Endothelial cell of umbilical vein (primary cell): ENCODE data around the gene ZSCAN26.

Experiments
- CTCF ChIP-seq, 2 donors: IDR thresholded peaks; 1 replicate in 1 of 2; 2 replicates in 1 of 2; pipeline ENCODE4 v1.5.1; 2011; ENCODE audit warnings: low read length in 2 of 2, mild to moderate bottlenecking in 2 of 2, moderate library complexity in 2 of 2, control low read depth in 1 of 2, inconsistent platforms in 1 of 2, low read depth in 1 of 2; ENCODE audit not compliant: insufficient read depth in 1 of 2; ENCODE audit errors: extremely low read depth in 1 of 2
- MAX ChIP-seq: IDR thresholded peaks from 2 replicates; pipeline ENCODE4 v1.6.1; 2011; ENCODE audit not compliant: insufficient read depth, insufficient read length
- POLR2A ChIP-seq: IDR thresholded peaks from 2 replicates; pipeline ENCODE4 v1.6.1; 2012; ENCODE audit warnings: low read depth, mild to moderate bottlenecking, control low read depth, low read length

DNA sequence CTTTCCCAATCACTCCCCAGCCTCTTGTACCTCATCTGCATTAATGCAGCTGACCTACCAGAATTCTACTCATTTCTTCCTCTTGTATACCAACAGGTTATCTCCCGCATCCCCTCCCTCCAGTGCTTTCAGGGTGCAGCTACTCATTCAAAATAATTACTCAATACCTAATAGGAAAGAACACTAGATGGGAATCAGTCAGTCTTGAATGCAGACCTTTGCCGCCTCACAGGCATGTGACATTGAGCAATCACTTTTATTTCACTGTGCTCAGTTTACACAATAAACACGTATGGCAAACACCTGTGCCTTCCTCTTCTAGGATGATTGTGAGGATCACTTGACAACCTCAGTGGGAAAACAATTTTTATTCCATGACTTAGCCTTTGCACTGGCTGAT, 55.7 kb downstream of the ZSCAN26 start:
- TF ChIP-seq POLR2A, result no peak
- no peak for TF ChIP-seq CTCF (IDR thresholded peaks at IDR 0.05; ENCODE audit: extremely low read depth in 1 of 2, insufficient read depth in 1 of 2, low read depth in 1 of 2, low read length in 2 of 2)
- TF ChIP-seq MAX, result no peak
